HG02885 (cell line): ENCODE measurements around the gene ZNF649.
"Not testable (repeated sequence)": the region's sequence is repeated elsewhere in the genome, so short reads cannot be mapped to it uniquely, and the experiment has no call there.

Source experiments
- ATAC-seq: cut with Tn5 transposase; IDR thresholded peaks from one replicate; pipeline ENCODE4 v1.9.1; 2021; ENCODE audit warnings: mild to moderate bottlenecking; ENCODE audit not compliant: unreplicated experiment, poor library complexity

The ZNF649 gene

DNA sequence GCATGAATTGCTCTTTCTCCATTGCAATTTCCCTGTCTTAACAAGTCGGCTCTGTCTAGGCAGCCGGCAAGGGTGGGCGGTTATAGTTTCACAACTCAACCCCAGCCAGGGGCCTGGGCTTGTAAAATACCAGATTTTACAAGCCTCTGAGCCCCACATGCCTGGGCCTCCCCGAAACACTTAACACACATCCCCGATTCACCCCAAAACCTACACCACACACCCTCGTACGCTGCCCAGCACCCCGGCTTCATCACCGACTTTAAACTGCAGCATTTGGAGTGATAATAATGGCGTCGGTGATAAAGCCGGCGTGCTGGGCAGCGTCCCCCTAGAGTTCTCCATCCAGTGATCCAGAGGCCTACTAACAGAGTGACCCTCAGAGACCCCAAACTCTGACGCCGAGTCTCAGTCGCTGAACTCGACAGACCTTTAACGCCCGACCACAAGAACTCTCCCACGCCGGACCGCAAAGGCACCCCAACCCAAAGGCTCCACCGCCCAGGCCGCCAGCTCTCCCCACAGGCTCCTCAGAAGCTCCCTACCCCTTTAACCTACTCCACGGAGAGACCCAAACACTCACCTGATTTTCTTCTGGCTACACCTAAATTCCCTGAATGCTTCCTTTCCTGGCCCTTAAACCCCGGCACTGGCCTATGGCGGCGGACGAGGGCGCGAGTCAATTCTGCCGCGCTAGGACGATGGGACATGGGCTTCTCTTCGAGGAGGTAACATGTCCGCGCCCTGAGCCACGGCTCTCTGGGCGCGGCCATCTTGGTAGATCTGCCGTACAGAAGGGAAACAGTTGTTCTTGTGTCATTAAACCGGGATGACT is at the start of gene ZNF649:
ZNF649 (minus strand) TSS at position 687 of the 835 bp plus-strand sequence. CDS start 4,910 bp downstream, outside the sequence.
- ATAC-seq: peak; percentile 59

DNA sequence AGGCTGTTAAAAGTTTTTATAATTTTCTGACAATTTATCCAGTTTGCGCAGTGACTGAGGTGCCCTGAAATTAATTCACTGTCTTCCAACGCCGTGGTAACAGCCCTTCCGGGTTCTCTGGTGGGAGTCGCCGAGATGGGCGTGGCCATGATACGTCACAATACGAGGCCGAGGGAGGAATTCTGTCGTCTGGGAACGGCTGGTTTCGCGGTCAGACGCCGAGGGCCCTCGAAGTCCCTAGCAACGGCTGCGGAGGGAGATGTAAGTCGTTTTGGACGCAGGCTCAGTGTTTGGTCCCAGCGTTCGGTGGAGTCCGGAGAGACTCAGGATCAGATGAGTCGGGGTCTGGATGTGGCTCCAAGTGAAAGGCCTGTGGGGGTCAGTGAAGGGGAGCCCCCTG is 44.2 kb upstream of the ZNF649 start:
- no peak for ATAC-seq

DNA sequence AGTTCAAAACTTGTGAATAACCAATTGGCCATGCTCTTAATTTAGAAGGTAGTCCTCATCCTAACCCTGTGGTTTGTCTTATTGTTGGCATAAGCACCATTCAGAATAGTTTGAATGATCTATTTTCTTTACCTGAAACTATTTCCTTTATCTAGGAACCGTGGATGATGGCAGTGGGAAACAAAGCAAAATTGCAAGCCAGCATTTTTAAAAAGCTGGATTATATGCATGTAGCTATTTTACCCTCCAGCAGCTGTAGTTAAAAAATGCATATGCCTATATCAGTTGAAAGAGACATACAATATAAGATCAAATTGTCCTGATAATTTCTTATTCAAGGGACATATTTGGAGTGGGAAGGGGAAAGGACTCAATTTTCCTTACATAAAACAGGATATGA is 41.8 kb upstream of the ZNF649 start:
- no peak for ATAC-seq

DNA sequence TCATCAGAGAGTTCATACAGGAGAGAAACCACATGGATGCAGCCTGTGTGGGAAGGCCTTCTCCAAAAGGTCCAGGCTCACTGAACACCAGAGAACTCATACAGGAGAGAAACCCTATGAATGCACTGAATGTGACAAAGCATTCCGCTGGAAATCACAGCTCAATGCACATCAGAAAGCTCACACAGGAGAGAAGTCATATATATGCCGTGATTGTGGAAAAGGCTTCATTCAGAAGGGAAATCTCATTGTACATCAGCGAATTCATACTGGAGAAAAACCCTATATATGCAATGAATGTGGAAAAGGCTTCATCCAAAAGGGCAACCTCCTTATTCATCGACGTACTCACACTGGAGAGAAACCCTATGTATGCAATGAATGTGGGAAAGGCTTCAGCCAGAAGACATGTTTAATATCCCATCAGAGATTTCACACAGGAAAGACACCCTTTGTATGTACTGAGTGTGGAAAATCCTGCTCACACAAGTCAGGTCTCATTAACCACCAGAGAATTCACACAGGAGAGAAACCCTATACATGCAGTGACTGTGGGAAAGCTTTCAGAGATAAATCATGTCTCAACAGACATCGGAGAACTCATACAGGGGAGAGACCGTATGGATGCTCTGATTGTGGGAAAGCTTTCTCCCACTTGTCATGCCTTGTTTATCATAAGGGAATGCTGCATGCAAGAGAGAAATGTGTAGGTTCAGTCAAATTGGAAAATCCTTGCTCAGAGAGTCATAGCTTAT is 40.2 kb upstream of the ZNF649 start:
- no peak for ATAC-seq

DNA sequence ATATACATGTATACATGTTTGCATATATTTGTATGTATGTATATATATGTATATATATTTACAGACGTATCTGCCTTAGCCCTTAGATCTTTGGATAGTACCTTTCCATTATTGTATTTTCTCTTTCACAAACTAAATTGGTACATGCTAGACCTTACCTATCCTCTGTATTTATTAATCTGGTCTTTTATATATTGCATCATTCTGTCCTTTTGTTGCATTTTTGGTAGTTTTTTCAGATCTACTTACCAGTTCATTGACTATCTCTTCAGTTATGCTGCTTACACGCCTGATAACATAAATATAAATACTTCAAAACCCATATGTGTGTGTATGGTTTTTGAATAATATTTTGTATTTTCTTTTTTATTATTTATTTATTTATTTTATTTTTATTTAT is 34.1 kb upstream of the ZNF649 start:
- ATAC-seq: no peak

DNA sequence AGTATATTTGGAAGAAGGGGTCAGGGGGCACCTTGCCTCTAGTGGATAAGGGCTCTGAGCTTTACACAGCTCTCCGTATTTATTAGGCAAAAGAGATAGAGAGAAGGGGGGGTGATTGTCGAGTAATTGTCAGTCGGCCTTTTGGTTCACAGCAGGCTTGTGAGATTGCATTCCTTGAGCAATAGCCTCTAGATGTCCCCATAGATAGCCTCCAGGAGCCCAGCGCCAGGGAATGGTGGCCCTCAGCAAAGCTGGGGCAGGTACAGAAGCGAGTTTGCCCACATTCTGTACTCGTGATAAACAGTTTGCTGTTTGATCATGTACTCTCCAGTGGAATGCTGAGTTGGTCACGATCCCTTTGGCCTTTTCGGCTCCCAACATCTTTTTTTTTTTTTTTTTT is 27.1 kb upstream of the ZNF649 start:
- no peak for ATAC-seq

DNA sequence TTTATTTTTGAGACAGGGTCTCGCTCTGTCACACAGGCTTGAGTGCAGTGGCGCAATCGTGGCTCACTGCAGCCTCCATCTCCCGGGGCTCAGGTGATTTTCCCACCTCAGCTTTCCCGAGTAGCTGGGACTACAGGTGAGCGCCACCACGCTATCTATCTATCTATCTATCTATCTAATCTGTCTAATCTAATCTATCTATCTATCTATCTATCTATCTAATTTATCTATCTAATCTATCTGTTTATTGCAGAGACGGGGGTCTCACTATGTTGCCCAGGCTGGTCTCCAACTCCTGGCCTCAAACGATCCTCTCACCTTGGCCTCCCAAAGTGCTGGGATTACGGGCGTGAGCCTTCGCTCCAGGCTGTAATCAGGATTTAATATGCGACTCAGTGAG is 23.0 kb upstream of the ZNF649 start:
- no peak for ATAC-seq

DNA sequence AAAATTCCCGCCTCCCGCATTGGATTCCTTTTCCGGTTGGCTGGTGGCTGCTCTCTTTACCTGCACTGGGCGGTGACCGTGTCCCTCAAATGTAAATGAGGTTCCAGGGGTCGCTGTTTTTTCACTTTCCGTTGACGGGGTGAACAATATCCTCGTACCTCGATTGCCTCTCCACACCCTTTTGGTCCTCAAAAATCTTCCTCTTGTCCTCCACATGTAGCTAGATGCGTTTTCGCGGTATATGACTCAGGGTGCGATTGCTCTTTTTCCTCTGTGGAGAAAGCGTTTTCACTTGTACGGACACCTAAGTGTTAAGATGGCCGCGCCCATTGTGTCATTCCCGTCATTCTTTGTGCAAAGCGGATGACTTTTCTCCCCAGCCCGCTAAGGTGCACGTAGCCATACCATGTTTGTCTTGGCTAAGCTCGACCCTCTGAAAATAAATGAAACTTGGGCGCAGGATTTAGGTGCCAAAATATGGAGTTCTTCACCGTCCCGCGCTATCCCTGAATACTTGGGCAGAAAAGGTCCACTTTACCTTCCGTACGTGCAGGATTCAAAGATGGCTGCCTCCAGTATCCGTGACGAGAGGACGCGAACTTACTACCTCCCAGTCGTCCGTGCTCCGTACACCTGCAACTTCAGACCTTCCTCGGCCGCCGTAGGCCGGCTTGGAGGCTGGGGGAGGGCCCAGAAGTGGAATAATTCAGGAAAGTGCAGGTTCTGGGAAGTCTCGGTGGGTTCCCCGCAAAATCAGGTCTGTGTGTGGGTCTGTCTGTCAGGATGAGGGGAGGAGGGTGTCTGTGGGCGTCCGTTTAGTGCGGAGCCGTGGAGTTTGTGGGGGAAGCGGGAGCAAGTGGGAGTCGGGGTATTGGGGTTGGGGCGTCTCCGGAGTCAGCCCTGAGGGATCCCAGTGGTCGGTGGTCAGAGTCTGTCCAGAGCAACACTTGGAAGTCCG is 22.2 kb upstream of the ZNF649 start, which contains the start of gene ZNF613:
ZNF613 (plus strand) TSS at position 689 of the 958 bp plus-strand sequence. CDS start 8,749 bp downstream, outside the sequence.
- ATAC-seq: peak; percentile 90

DNA sequence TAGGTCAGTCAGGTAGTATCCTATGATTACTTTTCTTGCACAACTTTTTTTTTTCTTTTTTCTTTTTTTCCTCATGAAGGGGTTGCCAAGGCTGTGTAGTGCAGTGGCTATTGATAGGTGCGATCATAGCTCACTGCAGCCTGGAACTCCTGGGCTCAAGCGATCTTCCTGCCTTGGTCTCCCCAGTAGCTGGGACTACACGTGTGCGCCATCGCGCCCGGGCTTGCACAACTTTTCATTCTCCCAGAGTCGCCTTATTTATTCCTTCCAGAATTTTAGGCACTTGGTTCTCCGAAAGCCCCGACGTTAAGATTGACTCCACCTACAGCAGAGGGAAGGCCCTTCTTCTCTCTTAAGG is 21.6 kb upstream of the ZNF649 start:
- ATAC-seq: no peak

DNA sequence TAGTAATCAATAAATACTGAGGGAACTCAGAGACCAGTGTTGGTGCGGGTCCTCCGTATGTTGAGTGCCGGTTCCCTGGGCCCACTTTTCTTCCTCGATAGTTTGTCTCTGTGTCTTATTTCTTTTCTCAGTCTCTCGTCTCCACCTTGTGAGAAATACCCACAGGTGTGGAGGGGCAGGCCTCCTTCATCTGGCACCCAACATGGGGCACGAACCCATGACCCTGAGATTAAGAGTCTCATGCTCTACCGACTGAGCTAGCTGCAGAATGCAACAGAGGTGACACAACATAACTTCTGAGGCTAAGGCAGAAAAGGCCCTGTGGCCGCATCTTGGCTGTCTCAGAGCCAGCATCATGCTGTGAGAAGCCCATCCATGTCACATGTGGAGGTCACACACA is 17.1 kb upstream of the ZNF649 start:
- ATAC-seq: no peak

DNA sequence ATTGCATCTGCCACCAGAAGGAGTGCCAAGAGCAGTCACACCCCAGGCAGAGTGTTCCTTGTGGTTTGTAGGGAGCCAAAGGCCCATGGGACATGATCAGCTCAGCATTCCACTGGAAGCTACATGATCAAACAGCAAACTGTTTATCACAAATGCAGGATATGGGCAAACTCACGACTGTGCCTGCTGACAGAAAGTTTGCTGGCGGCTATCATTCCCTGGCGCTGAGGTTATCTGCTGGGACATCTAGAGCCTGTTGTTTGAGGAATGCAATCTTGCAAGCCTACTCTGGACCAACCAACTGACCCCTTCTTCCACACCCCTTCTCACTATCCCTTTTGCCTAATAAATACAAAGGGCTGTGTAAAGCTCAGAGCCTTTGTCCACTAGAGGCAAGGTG is 14.8 kb upstream of the ZNF649 start:
- ATAC-seq: no peak

DNA sequence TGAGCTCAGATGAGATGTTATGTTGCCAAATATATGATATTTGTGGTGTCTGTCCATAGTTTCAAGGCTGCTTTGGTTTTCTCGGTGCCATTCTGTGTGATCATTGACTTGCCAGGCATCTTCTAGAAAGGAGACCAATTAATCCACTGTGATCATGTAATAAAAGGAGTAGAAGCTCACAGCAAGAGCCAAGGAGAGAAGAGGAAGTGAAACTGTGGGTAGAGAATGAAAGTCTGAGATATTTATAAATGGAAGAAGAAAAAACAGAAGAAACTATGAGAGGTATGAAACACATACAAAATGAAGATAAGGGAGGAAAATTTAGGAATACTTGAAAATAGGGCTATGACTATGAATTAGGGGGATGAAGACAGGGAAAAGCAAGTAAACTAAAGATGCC is 11.3 kb upstream of the ZNF649 start:
- ATAC-seq: no peak

DNA sequence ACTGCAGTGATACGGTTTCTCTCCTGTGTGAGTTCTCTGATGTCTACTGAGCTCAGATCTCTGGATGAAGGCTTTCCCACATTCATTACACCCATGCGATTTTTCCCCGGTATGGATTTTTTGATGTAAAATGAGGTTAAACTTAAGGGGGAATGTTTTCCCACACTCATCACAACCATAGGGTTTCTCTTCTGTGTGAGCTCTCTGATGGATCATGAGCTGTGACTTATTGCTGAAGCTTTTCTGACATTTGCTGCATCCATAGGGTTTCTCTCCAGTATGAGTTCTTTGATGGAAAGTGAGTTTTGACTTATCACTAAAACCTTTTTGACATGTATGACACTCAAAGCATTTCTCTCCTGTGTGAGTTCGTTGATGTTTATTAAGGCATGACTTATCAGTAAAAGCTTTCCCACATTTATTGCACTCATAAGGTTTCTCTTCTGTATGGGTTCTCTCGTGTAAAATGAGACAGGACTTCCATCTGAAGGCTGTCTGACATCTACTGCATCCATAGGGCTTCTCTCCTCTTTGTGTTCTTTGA is 10.6 kb upstream of the ZNF649 start:
- no peak for ATAC-seq

DNA sequence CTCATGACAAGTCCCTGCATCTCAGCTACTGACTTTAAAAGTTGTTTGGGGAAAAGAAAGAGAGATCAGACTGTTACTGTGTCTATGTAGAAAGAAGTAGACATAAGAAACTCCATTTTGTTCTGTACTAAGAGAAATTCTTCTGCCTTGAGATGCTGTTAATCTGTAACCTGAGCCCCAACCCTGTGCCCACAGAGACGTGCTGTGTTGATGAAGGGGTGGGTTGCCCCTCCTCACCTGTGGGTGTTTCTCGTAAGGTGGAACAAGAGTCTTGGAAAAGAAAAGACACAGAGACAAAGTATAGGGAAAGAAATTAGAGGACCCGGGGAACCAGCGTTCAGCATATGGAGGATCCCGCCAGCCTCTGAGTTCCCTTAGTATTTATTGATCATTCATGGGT is 3.2 kb upstream of the ZNF649 start:
- not testable (repeated sequence) for ATAC-seq

DNA sequence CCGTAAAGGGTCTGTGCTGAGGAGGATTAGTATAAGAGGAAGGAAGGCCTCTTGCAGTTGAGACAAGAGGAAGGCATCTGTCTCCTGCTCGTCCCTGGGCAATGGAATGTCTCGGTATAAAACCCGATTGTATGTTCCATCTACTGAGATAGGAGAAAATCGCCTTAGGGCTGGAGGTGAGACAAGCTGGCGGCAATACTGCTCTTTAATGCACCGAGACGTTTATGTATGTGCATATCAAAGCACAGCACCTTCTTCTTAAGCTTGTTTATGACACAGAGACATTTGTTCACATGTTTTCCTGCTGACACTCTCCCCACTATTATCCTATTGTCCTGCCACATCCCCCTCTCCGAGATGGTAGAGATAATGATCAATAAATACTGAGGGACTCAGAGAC is 1.3 kb upstream of the ZNF649 start:
- ATAC-seq: not testable (repeated sequence)

DNA sequence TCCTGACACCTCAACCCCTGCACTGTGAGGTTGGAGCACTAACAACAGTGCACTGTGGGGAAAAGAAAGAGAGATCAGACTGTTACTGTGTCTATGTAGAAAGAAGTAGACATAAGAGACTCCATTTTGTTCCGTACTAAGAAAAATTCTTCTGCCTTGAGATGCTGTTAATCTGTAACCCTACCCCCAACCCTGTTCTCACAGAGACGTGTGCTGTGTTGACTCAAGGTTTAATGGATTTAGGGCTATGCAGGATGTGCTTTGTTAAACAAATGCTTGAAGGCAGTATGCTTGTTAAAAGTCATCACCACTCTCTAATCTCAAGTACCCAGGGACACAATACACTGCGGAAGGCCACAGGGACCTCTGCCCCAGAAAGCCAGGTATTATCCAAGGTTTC is 822 bp upstream of the ZNF649 start:
- ATAC-seq: not testable (repeated sequence)

DNA sequence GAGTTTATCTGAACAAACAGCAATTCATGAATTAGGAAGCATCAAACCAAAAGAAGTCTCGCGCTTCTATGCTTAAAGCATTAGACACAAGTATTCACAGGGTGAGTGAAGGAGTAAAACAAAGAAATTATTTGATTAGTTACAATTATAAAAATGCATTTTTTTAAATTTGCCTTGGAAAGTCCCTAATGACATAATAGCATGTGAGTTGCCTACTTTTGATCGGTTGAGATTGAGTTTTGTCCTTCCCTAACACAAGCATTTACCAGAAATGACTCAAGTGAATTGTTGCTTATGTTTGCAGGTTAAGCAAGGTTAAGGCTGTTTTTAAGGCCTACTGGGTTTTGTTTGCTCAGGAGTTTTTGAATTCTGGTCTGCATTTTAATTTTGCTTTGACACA is 389 bp upstream of the ZNF649 start:
- no peak for ATAC-seq

DNA sequence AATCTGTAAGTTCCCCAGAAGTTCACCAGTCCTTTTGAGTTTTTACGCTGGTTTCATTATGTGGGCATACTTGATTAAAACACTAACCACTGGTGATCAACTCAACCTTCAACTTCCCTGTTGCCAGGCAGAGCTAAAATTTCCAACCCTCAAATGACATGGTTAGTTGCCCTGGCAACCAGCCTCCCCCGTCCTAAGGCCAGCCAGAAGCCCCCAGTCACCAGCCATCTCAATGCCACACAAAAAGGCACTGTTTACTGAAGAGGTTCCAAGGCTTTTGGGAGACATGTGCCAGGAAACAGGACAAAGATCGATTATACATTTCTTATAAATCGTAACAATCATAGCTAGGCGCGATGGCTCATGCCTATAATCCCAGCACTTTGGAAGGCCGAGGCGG is 1.6 kb downstream of the ZNF649 start:
- no peak for ATAC-seq

DNA sequence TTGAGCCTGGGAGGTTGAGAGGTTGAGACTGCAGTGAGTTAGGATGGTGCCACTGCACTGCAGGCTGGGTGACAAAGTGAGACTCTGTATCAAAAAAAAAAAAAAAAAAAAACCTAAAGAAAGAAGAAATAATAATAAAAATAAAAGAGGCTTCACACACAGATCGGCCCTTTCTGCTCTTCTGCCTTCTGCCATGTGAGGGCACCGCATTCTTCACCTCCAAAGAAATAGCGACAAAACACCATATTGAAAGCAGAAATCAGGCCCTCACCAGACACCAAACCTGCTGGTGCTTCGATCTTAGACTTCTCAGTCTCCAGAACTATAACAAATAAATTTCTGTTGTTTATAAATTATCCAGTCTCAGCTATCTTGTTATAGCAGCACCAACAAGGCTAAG is 3.0 kb downstream of the ZNF649 start:
- ATAC-seq: no peak

DNA sequence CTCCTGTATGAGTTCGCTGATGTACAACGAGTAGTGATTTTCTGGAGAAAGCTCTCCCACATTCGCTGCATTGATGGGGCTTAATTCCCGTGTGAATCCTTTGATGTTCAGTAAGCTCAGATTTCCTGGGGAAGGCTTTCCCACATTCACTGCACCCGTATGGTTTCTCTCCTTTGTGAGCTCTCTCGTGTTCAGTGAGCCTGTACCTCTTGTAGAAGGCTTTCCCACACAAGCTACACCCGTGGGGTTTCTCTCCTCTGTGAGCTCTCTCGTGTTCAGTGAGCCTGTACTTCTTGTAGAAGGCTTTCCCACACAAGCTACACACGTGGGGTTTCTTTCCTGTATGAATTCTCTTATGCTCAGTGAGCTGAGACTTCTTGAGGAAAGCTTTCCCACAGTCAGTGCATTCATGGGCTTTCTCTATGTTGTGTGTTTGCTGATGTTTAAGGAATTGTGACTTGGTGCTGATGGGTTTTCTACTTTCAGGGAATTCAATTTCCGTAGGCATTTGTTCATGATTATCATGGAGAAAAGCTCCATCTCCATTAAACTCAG is 13.5 kb downstream of the ZNF649 start:
- no peak for ATAC-seq
